Psoas muscle (tissue), 8 donors: ENCODE results near the gene LRRN2. TPM values are rescaled to one million over a fixed set of nuclear protein-coding genes. Genes with fewer than 3 reads are reported as not detected.

Experiments
- ATAC-seq, 4 donors: fragments of 200-7000 bp; cut with Tn5 transposase; one replicate each; pipeline ENCODE4 v1.9.1; 2020; ENCODE audit warnings: moderate library complexity in 3 of 4, mild to moderate bottlenecking in 2 of 4
- DNase-seq, 2 donors: peaks; one replicate each; pipeline ENCODE4 v3.0.0-alpha.2; 2020
- H3K27ac ChIP-seq: fragments of 200-600 bp; one replicate; pipeline ENCODE4 v1.8.0; 2022
- H3K27me3 ChIP-seq, 3 donors: fragments of 200-600 bp in 1 of 3; one replicate each; pipeline versions ENCODE4 v1.6.1 to v1.8.0; 2013 to 2022; ENCODE audit warnings: low read length in 2 of 3, mild to moderate bottlenecking in 2 of 3, moderate library complexity in 1 of 3; ENCODE audit not compliant: insufficient read depth in 3 of 3
- H3K36me3 ChIP-seq, 2 donors: fragments of 200-600 bp in 1 of 2; one replicate each; pipeline versions ENCODE4 v1.6.1 to v1.8.0; 2013 to 2022; ENCODE audit warnings: low read depth in 1 of 2, mild to moderate bottlenecking in 1 of 2, moderate library complexity in 1 of 2; ENCODE audit not compliant: insufficient read depth in 1 of 2
- H3K4me1 ChIP-seq: fragments of 200-600 bp; one replicate; pipeline ENCODE4 v1.8.0; 2022
- H3K4me3 ChIP-seq: fragments of 200-600 bp; one replicate; pipeline ENCODE4 v1.8.0; 2022; ENCODE audit warnings: mild to moderate bottlenecking
- H3K9me3 ChIP-seq: fragments of 200-600 bp; one replicate; pipeline ENCODE4 v1.8.0; 2022
- CTCF ChIP-seq: fragments of 200-600 bp; IDR thresholded peaks from one replicate; pipeline ENCODE4 v1.8.0; 2022; ENCODE audit warnings: antibody characterized with exemption
- WGBS, 3 donors: extraction: QIAGEN DNeasy Blood & Tissue Kit; methylation state at CpG; one replicate each; pipeline versions ENCODE4 v1.1.6 to v1.1.7; 2013; 5-methylcytosine and 5-hydroxymethylcytosine counted together
- intact Hi-C, 2 donors: fragments of 100-400 bp; cut with DNase I; formaldehyde crosslinking; loops; one replicate each; pipeline versions ENCODE4 v1.11.0 to v1.14.2; 2022
- polyA plus RNA-seq, 3 donors: library from polyadenylated mRNA; stranded (reverse); fragments of 200-250 nt; gene quantifications; one replicate each; pipeline ENCODE4 v1.2.3, GENCODE V29; 2013
- total RNA-seq, 4 donors: library from RNA; stranded (reverse); fragmentation: NEBNext Ultra II Directional in 2 of 4; extraction: Animal tissue kit (Norgen Biotek cat#: 25700) in 2 of 4; gene quantifications; one replicate each; pipeline versions ENCODE4 v1.2.1 to v1.2.4, GENCODE V29; 2021 to 2023
- donor health status: healthy with polysubstance abuse.
- donor health status: DM: no; HTN: no; CAD: no; lungs with moderate emphysema.
- donor health status: Bipolar disorder and iron deficiency.
- donor health status: healthy.
- donor health status: DM: yes; HTN: yes; CAD: no.
- donor health status: DM: no; HTN: no; CAD: no.
- donor health status: DM: no; HTN: no; CAD: no.
- donor health status: DM: yes; HTN: yes; CAD: no.

The LRRN2 gene
- total and polyA plus RNA-seq, 7 donors = 0.71 to 2.2 (median 0.94) TPM

GRCh38 chr1:204587621-204588020, 97.9 kb downstream of the LRRN2 start:
- intact Hi-C loops = no loop called here
- Histone ChIP-seq H3K27ac (no peak overlapping the region), H3K27me3 (no peaks in the 10 kb centered on the region), H3K4me3 (no peak overlapping the region), H3K9me3 (no peaks in the 10 kb centered on the region), H3K36me3 (no peaks in the 10 kb centered on the region), H3K4me1 (no peaks in the 10 kb centered on the region)
- ATAC-seq = no peak
- no peak for DNase-seq
- no peak for TF ChIP-seq CTCF
- 74 to 85% (median 79%) methylated on average over 6 of the region's 6 CpGs for WGBS, 3 donors

- TF ChIP-seq CTCF = no peak
- Histone ChIP-seq H3K9me3 (no peaks in the 10 kb centered on the region), H3K36me3 (peaks cover 0 to 19% of the 10 kb centered on the region in 2 donors), H3K4me1 (no peaks in the 10 kb centered on the region), H3K27ac (no peak overlapping the region), H3K4me3 (no peak overlapping the region), H3K27me3 (no peaks in the 10 kb centered on the region)
- intact Hi-C loops = no loop called here
- ATAC-seq (no peak), DNase-seq (no peak)
- WGBS, 3 donors = 80 to 82% (median 80%) methylated on average over 11 of the region's 11 CpGs
These were observed 100.7 kb downstream of the LRRN2 start for GRCh38 chr1:204584699-204585372.

GRCh38 chr1:204583909-204584632, 101.5 kb downstream of the LRRN2 start:
- H3K4me3 ChIP-seq = no peak overlapping the region
- TF ChIP-seq CTCF = no peak
- 75 to 85% (median 82%) methylated on average over 4 of the region's 4 CpGs for whole genome bisulfite sequencing, 3 donors
- H3K36me3 ChIP-seq = peaks cover 0 to 24% of the 10 kb centered on the region in 2 donors
- no peaks in the 10 kb centered on the region for H3K4me1 ChIP-seq
- DNase-seq (no peak), ATAC-seq (no peak)
- no peaks in the 10 kb centered on the region for H3K27me3 ChIP-seq
- no peaks in the 10 kb centered on the region for H3K9me3 ChIP-seq
- no peak overlapping the region for H3K27ac ChIP-seq
- intact Hi-C loops = no loop called here

GRCh38 chr1:204581759-204582158, 103.8 kb downstream of the LRRN2 start:
- TF ChIP-seq CTCF = no peak
- intact Hi-C loops = no loop called here
- no peak for ATAC-seq
- WGBS, 3 donors = 91 to 95% (median 93%) methylated on average over 3 of the region's 3 CpGs
- no peak for DNase-seq
- peaks cover 0 to 24% of the 10 kb centered on the region in 2 donors for H3K36me3 ChIP-seq
- H3K27me3 ChIP-seq = no peaks in the 10 kb centered on the region
- H3K4me1 ChIP-seq = no peaks in the 10 kb centered on the region
- H3K9me3 ChIP-seq = no peaks in the 10 kb centered on the region
- H3K4me3 ChIP-seq = no peak overlapping the region
- H3K27ac ChIP-seq = no peak overlapping the region
